ENCODE measurements around the gene TBC1D3B.
"Not testable (repeated sequence)": the region's sequence is repeated elsewhere in the genome, so short reads cannot be mapped to it uniquely, and the experiment has no call there.

Gene TBC1D3B

DNA sequence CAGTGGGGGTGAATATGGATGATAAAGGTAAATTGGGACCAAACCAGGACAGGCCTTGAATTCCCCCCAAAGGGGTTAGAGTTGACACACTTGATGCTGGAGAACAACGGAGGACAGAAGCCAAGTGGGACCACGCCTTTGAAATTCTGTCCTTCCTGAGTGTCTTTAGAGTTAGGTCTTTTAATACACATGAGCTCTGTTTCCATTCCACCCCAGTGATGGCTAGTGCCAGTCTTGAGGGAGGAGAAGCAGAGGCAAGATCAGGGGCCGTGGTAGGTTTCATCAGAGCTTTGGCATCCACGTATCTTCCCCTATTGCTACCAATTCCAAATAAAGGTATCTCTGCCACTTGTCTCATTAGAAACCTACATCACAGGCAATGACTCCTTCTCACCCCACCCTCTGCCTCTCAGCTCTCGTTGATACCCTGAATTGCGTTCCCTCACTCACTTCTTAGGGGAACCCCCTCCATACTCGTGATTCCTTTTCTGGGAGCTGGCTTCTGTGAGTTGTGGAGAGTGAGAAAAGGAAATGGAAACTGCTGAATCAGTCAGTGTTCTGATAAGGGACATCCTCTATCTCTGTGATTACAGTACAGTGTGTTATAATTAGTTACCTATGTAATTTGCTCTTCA, 22.5 kb upstream of the TBC1D3B start:
- DNase-seq = no peak

DNA sequence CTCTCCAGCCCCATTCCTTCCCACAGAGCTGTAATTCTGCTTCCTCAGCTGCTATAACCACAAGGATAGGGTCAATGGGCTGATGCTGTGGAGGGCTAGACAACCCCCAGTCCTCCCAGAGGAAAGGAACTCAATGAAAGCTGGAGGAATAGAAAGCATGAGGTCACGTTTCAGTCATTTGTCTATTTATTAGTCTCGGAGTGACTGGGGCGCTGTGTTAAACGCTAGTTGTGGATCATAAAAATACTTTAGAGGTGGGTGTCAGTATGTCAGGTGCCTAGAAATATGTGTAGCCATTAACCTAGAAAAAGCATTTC, 20.9 kb upstream of the TBC1D3B start:
- no peak for DNase-seq

DNA sequence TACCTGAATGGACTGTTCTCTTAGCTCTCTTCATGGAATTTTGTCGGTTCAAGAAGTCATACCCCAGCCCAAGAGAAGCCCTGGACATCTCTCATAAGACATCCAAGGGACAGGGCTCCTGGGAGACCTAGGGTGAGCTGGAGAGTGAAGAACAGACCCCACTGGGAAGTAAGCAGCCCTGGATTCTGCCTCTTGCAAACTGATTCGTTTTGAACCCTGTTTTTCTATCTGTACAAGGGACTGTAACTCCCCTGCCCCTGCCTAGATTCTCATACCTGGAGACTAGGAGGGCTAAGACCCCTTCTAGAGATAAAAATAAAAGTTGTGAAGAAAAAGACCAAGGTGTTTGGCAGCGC, 19.7 kb upstream of the TBC1D3B start:
- DNase-seq = no peak

DNA sequence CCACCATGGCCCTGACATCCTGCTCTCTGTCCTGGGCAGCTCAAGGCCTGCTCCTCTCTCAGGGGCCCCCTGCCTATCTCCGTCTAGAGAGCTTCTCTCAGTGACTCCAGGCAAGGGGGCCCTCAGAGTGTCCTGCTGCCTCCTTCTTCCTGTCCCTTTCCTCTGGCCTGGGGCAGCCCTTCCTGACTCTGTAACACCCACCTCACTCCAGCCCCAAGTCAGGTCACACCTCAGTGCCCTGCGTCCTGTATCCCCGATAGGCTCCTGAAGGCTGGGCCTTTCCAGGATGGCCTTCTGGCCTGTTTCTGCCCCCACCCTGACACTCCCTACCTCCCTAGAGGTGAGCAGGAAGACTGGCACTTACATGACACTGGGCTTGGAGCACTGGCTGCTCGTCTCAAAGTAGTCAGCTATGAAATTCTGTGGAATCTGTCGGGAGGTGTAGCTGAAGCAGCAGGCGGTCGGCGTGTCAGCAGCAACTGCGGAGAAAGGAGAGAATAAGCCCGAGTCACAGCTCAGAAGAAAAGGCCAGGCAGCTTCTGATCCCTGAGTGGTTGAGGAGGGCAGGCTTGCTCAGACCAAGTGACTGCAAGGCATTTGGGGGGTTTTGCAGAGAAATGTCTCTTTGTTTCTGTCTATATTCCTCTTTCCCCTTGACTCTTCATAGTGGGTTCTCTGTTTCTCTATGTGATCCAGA, 19.1 kb upstream of the TBC1D3B start:
- DNase-seq = no peak

DNA sequence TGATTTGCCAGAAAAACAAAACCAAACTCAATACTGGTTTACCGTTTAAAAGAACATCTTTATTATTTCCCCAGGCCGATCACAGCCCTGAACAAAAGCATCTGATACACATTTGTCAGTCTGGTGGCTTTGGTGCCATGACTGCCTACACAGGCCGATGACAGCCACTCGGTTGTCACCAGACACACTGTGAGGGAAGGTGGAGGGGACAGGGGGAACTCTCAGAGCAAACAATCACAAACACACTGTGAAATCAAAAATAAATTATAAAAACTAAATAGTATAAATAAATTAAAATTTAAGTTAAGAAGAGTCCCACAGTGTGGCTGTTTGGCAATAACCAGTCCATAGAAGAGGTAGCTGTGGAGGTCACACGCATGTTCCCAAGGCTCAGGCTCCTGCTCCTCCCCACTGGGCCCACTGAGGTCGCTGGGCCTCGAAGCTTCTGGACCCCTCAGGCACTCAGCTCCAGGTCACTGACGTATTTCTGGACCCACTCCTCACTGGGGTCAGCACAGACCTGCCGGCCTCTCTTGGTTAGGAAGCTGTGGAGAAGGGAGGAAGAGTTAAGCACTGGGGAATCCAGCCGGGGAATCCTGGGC, 18.5 kb upstream of the TBC1D3B start:
- not testable (repeated sequence) for DNase-seq

DNA sequence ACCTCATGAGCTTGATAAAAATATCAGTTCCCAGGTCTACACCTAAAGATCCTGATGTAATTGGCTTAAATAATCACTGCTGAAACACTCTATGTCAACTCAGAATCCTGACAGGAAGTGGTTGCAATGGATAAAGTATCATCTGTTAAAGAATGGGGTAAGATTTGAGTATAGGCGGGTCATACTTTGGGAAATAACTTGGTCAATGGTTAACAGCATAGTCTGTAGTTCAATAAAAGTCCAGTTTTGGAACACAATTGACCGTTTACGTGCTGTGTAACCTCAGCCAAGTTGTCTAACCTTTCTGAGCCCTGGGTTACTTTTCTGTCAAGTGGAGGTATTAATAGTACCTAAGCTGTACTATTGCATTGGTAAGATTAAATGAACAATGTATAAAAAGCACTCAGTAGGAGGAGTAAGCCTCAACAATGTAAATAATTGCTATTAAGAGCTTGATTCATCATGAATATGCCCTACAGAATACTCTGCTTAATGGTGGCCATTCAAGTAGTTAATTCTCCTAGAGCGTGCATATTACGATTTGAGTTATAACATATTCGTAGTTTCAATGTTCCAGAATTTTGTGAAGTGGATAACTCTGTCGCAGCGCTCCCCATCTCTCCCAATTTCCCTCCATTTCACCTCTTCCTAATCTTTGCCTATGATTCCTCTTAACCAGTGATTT, 17.9 kb upstream of the TBC1D3B start:
- not testable (repeated sequence) for DNase-seq

DNA sequence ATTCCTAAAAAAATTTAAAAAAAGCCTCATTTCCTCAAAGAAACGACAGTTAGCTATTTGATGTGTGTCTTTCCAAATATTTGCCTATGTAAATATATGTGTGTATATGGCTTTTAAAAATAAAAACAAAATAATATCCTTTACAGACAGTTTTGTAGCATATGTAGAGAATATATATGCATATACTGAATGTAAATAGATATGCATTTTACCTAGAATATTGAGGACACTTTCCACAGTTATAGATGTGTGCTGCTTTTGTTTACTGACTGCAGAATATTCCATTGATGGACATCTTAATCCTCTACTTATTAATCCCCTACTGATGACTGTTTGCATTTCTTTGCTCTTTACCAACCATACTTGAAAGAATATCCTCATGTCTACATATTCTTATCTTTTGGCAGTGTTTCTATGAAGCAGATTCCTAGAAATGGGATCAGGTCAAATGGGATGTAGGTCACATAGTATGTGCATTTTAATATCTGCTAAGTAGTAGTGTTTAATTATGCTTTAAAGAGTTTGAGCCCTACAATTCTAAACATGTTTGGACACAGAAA, 16.9 kb upstream of the TBC1D3B start:
- no peak for DNase-seq

DNA sequence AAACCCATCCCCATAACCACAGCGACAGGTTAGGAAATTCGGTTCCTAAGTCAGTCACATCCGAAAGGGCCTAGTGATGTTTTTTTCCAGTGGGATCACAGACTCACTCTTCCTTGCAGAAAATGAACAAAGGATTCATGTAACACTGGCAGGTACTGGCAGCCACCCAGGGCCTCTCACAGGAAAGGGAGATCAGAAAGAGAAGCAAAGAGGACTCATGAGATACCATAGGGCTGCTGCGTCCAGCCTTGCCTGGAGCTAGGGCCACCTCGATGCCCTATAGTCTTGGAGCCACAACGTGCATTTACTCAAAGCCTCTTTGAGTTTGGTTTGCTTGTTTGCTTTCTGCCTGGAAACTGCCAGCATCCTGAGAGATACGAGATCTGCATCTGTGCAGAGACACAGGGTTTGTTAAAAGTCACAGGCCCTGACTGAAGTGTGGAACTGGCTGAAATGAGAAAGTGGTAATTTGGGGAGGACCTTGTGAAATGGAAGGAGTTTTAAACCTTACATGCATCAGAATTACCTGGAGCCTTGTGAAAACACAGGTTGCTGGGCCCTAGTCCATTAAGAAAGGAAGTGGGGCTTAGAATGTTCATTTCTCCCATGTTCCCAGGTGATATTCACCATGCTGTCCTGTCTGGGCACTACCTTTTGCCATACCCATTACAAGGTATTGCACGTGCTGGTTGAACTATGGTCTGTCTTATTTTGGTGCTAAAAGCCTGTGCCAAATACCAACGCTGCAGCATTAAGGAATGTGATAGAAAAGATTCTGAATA, 14.3 kb upstream of the TBC1D3B start:
- DNase-seq = not testable (repeated sequence)

DNA sequence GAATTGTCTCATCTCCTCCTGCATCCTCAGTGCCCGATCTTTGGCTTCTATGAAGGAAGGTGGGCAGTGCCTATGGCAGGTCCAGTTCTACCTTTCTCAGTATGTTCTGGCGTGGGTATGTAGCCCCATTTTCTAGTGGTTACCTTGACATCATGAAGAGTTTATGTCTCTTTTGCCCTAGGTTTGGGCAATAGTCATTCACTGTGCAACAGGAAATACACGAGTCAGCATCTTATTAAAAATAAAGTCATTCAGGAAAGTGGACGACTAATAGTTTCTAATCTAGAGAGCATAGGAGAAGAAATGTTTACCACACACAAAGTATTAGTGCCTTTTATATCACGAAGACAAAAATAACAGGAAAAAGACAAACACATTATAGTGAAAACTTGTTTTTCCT, 13.6 kb upstream of the TBC1D3B start:
- DNase-seq = not testable (repeated sequence)

DNA sequence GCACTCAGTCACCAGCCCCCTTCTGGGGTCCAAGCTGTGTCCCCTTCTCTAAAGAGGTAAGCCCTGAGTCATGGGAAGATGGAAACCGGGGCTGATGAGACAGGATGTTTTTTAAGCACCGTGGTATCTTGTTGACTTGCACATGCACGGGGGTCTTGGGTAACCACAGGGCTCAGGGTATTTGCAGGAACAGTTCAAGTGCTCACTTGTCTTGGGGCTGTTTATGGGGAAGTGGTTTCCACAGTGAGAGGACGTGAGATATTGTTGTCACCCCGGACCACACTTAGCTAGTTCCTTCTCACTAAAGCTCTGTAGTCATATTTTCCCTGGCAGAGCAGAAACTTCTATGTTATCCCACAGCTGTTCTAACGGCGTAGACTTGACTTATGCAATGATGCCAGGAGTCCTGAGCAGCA, 12.5 kb upstream of the TBC1D3B start:
- no peak for DNase-seq

DNA sequence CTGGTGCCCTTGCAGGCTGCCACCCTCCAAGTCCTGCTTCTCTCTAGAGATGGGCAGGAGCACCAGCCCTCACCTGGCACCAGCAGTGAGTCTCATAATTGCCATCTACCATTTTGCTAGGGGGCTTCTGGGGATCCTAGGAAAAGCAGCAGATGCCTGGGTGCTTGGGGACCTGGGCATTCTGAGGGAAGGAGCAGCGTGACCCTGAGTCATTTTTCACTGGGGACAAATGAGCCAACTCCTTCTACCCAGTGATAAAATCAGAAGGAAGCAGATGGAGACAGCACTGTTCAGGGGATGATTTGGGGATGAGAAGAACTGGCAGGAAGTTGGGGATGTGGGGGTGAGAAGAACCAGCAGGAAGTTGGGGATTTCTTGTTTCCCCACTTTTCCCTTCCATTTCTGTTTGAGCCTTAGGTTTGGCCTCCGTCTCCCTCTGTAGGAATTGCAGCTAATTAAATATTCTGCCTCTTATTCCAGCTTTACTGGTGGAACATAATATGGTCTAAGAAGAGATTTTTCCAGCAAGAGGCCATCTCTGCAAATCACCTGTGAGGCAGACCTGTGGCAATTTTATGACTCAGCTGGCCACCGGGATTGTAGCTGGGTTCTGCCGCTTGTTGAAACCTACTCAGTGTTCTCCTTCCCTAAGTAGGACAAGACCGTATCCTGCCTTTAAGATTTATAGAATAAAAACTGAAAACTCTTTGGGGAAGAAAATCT, 11.7 kb upstream of the TBC1D3B start:
- not testable (repeated sequence) for DNase-seq

DNA sequence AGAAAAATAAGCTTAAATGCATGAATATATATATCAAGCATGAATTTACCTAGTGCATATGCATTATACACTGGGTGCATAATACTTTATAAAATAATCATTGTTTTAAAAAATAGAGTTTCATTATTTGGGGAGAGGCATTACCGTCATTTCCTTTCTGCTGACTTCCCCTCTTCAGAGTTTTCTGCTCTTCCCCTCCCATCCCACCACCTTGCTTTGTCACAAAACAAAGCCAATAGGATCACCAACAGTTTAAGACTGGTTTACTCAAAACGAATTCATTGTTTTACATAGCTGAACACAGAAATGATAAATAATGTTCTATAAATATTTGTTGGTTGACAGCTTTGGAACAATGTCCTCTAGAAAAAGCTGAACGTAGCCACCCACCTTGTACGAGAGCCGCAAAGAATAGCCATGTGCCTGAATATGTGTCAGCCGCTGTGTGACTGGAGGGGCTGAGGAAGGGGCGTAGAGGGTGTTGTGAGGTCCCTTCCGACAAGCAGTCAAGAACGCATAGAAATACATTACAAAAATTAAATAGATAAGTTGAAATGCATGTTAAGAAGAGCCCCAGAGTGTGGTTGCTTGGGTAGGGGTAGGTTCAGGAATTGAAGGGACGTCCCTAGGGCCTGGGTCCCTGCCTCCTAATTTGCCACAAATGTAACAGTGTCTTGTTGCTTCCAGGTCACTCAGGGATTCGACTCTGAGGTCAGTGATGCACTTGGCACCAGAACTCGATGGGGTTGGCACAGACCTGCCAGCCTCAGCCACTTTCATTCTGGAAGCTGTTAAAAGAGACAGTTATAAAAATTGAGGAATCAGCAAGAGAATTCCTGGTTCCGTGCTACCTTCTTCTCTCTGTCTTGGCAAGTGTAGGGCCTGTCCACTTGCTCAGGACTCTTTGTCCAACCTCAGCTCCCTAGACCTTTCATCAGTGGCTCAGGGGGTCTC, 10.7 kb upstream of the TBC1D3B start:
- DNase-seq = not testable (repeated sequence)

DNA sequence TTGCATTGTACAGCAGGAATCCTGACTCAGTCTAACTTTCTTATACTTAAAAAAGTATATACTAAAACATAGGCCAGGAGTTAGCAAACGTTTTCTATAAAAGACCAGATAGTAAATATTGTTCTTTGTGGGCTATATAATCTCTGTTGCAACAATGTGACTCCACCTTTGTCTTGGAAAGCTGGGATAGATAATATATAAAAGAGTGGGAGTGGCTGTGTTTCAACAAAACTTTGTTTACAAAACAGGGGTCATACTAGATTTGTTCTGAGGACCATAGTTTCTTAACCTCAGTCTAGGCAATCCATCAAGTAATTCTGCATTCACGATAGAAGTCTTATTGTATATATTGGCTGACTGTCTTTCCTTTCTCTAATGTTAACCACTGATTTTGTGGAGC, 9.0 kb upstream of the TBC1D3B start:
- DNase-seq = no peak

DNA sequence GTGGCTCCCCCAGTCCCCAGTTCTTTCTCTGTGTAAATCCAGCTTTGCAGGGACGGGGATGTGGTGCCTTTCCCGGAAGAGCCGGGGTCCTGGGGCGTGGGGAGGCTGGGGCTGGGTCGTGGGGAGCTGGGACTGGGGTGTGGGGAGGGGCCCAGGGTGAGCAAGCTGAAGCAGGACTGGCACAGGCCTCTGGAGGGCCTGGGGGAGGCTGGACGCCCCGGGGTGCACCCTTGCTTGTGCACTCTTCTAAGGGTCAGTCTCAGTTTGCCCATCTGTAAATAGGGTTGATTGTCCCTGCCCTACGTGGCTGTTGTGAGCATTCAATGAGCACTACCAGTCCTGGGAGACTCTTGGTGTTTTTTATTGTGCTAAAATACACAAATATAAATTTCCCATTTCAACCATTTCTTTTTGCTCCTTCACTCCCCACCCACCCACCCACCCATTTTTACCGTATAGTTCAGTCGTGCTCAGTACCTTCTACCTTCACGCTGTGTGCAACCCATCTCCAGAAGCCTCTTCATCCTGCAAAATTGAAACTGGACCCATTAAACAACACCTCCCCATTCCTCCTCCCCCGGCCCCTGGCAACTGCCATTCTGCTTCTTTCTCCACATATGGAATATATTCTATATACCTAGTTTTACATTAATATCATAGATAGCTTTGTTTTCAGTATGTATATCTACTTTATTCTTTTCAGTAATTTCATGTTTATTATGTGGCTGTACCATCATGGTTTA, 7.8 kb upstream of the TBC1D3B start:
- DNase-seq = no peak

DNA sequence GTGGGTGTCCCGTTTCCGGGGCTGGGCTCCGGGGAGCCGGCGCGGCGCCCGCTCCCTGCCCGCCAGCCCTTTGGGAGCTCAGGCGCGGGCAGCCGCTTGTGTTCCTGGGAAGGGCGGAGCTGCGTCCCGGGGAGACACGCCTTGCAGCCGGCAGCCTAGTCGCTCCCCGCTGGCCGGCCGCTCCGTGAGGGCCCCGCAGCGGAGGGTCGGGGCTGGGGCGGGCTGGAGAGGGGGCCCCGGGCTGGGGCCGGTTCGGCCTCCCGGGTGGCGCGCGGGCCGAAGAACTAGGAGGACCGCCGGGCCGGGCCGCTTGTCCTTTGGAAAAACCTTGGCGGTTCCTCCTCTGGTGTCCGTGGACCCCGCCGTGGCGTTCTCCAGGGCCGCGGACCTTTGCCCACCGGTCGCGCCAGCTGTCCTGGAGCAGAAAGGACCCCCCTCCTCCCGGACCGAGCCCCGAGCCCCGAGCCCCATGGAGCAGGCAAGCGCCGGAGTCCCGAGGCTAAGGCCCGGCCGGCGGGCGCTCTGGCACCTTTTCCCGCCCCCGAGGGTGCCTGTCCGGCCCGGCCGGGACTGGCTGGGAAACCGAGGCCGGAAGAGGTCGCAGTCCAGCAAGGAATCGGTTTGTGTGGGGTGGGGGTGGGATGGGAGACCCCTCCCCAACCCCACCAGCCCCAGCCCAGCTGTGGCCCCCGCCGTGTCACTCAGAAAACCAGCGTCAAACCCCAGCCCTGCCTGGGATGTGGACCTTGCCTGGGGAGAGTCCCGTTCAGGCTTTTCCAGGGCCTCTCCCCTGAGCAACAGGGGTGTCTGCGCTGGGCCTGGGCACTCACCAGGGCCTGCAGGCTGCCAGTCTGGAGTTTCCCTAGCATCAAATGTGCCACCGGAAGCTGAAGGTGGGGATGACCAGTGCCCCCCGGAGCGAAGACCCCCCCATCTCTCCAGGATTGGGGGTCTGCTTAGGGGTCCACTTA, 6.8 kb upstream of the TBC1D3B start:
- peak in 1 of 2 experiments; percentile 1 for DNase-seq

DNA sequence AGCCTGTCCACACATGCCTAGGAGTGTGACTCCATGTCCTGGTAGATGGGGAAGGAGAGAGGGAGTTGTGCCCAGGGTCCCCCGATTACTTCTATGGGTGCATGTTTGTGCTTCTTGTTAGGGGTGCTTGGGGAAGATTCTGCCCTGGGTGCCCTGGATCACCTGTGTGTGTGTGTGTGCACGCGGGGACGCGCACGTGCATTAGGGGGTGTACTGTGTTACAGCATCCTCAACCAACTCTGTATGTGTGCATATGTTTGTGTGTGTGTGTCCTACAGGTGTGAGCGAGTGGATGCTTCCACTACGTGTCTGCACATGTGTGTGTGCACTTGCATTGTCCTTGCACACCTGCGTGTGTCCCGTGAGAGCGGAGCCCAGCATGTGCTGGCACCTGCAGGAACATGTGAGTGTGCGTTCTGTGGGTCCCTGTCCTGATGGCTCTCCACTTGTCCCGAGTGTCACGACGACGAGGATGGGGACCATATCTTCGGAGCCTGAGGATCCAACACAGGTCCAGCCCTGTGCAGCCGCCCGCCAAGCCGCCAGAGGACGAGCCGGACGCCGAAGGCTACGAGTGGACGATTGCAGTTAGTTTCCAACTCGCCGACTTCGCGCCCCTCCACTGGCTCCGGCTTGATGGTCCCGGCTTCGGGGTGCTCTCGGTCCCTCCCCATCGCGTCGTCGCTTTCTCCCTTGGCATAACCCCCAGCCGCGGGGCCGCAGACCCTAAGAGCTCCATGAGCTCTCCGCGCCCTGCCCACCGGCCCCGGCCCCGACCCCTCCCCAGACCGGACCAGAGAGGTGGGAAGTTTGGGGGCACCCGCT, 6.0 kb upstream of the TBC1D3B start:
- no peak for DNase-seq

DNA sequence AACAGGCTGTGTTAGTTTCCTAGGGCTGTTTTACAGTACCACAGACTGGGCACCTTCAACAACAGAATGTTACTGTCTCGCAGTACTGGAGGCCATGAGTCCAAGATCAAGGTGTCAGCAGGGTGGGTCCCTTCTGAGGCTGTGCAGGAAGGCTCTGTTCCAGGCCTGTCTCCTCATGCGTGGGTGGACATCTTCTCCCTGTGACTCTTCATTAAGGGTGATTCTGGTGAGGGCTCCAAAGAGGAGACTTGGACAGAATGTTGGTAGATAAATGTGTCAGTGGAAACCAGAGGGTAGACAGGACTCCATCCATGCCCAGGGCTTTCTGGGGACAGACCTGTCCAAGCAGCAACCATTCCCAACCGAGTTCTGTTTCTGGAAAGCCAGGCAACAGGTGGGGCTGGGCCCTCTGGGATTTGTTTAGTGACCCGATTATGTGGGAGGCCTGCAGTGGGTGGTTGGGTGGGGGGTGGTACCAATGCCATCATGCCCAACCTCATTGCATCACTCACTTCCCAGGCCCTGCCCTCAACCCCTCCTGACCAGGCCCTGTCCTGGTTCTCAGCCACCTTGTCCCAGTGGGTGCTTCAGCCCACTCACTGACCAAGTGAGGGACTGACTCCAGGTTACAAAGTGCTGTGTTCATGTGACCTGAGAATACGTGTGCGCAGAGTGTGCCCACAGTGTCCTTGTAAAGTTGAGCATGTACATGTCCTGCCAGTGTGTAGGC, 5.2 kb upstream of the TBC1D3B start:
- DNase-seq = not testable (repeated sequence)
